GM18511 (cell line): ENCODE data around the gene TPD52L1.

ENCODE experiments used
- ATAC-seq: cut with Tn5 transposase; IDR thresholded peaks from one replicate; pipeline ENCODE4 v1.9.1; 2021; ENCODE audit warnings: mild to moderate bottlenecking, moderate library complexity; ENCODE audit not compliant: unreplicated experiment

Gene TPD52L1

DNA sequence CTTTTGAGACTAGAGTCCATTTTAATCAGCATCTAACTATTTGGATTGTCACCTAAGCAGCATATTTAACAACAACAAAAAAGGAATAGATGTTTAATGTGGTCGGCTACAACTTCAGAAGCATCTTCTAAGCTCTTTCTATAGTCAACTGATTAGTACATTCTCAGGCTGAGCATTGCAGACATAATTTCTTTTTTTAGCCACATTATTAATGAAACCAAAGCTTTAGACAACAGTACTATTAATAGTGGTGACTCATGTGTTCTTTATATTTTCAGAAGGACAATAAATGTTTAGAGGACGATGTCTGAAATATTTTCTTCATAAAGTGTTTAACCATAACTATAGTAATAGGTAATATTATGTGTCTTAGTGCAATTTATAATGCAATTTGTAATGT is 52.4 kb downstream of the TPD52L1 start:
- no peak for ATAC-seq

DNA sequence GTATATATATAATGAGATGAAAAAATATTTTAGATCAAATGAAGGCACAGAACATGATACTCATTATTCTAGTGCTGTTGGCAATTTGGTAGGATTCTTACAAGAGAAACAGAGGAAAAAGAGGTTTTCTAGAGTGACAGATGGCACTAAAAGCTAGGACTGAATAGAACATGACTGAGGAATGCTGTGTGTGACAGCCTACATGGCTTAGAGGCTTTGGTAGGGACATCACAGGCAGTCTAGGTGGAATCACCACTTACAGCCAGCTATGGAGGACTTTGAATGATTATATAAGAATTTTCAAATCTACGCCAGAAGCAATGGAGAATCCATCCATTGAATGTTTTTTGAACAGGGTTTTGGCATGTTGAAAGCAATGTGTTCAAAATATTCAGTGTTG is 52.8 kb downstream of the TPD52L1 start:
- ATAC-seq, result no peak

DNA sequence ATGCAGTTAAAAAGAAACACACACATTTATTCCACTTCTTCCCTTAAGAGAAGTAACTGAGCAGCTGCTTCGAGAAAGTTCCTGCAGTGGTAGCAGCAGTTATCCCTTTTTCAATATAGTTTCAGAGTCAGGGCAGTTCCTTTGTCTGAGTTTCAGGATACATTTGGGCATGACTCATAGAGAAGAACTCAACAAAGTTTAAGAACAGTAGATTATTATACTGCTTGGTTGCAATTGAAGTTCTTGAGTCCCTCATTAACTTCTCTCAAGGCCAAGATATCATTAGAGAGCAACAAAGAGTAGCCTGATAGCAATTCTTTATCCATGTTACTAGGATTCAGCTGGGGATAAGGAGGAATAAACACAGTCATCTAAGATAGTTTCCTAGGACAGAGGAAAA is 54.4 kb downstream of the TPD52L1 start:
- no peak for ATAC-seq

DNA sequence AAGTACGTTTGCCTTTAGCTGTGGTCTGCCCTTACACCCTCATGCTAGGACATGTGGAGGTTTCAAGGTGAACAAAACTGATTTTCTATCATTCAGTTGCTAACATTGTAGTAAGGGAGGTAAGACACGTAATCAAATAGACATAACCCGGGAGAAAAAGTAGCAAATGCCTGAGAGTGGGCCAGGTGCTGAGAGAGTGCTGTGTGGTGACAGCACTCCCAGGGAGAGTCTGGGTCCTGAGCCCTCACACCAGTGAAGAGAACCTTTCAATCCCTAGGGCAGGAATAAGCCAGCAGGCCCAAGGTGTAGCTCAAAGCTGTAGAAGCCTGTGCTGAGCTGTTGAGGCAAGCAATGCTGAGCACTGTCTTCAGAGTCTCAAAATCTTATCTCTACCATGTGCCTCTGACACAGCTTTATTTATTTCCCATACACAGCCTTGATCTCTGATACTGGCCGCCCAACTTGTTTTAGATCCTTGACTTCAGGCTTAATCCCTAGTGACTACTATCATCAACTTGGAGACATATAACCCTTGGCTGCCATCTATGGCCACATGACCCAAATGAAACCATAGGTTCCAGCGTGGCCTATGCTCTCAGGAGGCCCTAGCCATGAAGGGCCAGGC is 55.2 kb downstream of the TPD52L1 start:
- ATAC-seq, result no peak

DNA sequence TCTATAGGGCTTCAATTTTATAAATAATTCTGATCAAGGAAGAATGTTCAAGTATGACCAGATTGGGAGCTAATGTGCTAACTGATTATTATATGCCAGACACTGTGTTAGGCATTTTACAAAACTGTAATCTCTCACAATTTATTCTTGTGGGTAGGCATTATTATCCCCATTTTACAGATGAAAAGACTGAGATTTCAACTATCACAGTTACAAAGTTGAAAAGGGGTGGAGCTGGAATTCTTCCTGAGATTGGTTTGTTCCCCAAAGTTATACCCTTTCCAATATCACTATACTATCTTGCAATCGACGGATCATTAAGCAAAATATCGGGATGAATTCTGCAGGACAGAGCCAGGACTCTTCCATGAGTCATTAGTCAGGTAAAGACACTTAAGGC is 57.1 kb downstream of the TPD52L1 start:
- ATAC-seq, result no peak

DNA sequence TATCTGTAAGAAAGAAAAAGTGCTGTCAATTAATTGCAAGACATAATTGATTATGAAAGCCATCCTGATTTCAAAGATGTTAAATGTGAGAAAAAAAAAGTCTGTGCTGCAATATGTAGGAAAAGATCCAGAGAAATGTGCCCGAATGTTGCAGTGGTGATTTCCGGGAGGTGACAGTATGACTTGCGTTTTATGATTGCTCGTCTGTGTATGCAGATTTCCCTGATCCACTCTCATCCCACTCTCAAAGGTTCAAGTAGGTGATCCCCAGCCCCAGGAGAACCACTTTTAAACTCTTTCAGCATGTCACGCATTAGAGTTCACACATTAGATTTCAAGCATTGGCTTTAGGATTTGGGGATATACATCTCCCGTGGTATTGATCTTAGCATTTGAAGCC is 57.8 kb downstream of the TPD52L1 start:
- ATAC-seq, result no peak

DNA sequence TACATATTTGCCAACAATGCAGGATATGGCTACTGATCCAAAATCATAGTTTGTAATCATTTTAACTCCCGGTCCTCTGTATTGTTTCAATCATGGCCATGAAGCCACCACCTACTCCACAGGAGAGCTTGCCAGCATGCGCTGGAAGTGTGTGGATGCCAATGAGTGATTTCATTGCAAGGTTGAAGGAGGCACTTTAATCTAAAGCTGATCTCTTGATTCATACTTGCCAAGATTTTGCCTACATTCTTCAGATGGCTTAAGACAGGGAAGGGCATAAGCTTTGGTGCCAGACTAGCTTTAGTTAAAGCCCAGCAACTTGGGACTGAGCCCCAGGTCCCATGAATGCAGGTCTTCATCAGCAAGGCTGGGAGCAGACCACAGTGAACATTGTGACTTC is 58.8 kb downstream of the TPD52L1 start:
- no peak for ATAC-seq

DNA sequence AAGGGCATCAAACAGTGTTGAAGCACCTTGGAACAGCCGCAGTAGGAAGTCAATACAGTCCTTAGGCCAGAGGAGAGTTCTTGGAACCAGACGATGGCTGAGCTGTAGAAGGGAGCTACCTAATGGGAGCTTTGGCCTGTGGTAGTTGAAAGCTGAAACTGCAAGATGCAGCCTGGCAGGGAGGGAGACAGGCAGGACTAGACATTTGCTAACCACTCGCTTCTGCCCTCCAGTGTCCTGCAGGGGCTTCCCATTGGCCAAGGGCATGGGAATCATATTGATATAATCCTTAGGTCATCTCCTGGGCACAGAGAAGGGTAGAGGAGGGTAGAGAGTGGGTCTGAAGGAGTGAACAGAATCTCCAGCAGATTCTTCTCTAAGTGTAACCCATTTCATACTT is 60.4 kb downstream of the TPD52L1 start:
- ATAC-seq, result no peak

DNA sequence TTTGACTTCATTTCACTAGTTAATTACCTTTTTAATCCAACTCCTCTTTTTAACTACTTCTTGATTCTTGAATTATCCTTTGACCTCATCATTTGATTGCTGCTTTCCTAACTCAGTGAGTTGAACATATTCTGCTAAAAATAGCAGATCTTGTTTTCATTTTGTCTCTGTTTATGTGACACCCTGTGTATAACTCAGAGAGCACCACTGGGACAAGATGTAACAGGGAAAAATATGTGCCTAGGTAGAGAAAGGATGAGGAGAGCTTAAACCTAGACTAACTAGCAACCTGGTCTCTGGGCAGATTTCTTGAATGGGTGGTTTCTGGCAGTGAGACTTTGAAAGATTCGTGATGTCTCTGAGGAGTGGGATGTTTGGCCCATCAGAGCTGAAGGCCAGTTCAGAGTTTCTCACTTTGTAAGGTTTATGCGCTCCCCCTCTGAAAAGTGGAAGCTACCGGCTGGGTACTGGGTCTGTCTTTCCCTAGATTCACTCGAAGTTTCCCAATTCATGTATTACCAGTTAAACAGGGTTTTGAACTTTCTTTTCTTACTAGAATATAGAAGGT is 61.8 kb downstream of the TPD52L1 start:
- ATAC-seq, result no peak

DNA sequence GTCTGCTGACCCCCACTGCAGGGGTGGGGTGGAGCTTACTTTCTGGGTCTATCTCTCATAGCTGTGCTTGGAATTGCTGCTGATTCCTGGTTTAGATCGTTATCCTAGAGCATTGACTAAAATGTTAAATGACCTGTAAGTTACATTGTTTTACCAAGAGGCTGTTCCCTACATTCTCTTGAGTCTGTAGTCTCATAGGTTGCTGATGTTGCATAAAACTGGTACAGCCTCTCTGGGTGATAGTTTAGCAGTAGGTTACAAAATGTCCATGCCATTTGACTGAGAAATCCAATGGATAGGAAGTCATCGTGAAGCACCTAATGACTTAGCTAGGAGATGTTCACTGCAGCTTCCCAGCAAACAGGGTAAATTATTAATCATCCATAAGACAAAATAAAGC is 62.4 kb downstream of the TPD52L1 start:
- ATAC-seq, result no peak

DNA sequence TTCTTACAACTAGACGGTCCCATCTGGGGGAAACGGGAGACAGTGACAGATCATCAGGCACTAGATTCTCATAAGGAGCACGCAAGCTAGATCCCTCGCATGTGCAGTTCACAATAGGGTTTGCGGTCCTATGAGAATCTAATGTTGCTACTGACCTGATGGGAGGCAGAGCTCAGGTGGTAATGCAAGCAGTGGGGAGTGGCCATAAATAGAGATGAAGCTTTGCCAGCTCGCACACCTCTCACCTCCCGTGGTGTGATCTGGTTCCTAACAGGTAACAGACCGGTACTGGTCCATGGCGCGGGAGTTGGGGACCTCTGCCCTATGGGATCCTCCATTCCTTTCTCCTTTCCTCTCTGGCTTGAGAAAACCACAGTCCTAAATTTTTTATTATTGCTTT is 63.8 kb downstream of the TPD52L1 start:
- no peak for ATAC-seq

DNA sequence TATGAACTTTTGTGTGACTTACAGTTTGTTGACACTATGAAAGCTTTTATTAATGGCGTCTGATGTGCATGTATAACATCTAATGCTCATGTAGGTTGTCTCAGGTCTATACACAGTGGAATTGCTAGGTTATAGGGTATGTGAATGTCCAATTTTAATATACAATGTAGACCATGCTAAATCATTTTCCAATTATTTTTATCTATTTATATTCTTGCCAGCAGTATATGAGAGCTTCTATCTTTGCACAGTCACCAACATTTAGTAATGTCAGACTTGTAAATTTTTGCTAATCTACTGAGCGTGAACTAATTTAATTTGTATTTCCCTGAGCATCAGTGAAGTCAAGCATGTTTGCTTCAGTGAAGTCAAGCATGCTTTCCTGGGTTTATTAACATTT is 64.4 kb downstream of the TPD52L1 start:
- ATAC-seq, result no peak

DNA sequence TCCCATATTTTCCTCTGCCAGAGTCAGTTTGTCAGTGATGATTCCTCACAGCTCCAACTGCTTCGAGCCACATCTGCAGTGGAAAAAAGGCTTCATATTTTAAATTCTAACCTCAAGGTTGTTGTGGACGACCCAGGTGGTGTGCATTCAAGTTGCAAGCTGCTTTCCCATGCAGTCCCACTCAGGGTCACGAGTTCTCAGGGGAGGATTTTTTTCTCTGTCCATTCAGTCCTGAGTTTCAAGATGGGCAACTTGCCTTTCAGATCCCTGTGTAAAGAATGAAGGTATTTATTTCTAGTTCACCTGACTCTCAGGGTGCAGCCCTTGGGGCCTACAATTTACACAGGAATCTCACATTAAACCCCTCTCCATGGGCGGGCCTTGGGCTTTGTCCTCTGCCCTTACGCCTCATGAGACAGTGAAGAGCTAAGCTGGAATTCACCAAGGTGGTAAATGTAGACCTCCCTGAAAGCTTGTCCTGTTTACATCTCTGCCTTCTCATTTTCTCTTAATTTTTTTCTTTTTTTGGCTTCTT is 65.9 kb downstream of the TPD52L1 start:
- ATAC-seq, result no peak

DNA sequence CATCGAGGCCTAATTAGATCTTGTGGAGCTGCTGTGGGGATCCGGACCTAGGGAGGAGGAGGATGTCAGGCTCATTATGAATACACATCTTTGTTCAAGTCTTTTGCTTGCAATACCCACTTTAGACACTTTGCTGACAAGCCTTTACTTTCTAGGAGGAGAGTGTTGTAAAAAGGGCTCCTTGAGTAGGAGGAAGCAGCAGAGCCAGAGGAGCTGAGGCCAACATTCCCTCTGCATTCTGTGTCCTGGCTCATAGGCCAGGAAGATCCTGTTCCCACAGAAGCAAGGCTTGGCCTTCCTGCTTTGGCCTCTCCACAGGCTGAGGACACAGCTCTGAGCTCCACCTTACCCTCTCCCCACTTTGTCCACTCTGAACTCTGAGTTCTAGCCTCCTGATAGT is 67.1 kb downstream of the TPD52L1 start:
- ATAC-seq, result no peak

DNA sequence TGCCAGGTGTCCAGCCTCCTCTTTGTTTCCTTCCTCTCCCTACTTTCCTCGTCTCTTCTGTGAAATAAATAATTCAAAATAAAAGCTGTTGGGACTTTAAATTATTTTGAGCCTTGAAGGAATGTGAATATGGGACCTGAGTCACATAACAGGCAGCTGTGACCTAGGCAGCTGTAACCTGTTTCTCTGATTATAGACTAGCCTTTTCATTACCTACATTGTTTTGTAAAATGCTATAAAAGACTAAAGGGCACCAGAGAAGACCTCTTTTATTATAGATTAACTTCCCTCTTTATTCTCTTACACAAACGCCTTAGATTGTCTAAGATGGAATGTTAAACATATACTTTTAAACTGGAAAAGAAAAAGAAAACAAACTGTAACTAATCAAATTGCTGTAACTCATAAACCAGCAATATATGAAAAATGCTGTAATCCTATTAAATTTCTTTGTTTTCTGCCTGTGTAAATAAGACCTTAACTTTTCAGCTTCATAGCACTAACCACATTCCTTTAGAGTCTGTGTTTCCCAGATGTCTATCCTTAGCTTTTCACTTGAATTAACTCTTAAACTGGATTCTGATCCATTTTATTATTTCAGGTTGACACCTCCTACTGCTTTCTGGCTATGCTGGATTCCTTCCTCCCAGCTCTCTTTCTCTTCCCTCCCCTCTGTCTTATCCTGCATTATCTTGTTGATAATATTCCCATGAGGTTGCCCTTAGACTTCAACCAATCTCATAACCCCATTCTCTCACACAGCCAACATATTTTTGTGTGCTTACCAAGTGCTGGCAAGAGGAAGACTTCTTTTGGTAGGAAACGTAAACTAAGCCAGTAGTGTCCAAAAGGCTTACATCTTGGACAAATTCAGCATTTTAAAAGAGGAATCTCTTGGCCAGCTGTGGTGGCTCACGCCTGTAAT is 69.2 kb downstream of the TPD52L1 start:
- ATAC-seq, result no peak

DNA sequence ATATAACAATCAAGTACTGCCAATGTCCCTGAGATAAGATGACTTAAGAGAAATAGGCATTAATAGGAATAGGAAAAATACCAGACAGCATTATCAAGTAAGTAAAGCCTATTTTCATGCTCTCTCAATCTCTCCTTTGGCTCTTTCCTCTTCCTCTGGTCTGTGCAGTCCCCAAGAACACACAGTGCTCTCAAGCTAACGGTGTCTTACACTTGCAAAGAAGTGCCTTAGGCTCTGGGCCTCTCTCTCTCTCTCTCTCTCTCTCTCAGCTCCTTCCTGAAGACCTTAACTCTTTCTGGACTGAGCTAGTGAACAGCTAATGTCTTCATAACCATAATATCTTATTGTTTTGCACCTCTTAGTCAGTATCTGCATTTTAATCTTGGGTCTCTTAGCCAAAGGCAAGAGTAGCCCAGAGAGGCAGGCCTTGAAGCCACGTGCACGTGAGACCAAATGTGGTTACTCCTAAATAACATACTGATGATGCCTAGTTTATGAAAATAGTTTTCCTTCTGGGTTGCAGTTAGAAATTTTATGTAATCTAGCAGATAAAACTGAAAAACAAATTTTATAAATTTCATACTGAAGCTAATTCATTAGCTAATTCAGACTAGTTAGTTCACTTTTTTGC is 70.8 kb downstream of the TPD52L1 start:
- ATAC-seq, result no peak

DNA sequence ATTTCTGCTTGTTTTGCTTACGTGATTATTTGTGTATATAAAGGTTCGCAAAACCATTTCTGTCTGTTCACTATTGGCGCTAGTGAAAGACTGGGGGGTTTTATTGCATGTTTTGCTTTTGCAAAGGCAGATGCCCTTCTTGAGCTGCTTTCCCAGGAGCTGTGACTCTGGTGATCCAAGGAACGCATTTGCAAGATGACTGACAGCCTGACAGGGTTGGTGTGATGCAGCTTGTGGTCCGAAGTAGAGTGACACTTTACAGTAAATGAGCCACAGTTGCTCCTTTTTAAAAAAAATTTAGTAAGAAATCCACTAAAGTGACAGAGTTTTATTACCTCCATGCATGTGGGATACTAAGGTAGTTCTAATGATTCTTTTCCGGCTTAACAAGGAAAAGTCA is 73.7 kb downstream of the TPD52L1 start:
- ATAC-seq, result no peak

DNA sequence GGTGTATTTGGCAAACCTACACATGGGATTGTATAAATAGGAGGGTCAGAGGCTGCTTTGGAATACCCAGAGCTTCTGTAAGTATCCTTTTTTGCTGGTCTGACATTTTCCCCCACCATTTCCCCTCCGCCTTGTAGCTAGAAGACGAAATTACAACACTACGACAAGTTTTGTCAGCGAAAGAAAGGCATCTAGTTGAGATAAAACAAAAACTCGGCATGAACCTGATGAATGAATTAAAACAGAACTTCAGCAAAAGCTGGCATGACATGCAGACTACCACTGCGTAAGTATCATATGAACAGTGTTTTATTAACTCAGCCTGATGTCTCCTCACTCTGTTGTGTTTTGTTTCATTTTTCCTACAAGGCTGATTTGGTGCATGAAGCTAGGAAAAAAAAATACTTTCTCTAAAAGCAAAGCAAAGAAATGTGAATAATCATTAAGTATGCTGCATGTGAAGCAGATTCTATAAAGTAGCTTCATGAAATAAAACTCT is 75.5 kb downstream of the TPD52L1 start:
- no peak for ATAC-seq

DNA sequence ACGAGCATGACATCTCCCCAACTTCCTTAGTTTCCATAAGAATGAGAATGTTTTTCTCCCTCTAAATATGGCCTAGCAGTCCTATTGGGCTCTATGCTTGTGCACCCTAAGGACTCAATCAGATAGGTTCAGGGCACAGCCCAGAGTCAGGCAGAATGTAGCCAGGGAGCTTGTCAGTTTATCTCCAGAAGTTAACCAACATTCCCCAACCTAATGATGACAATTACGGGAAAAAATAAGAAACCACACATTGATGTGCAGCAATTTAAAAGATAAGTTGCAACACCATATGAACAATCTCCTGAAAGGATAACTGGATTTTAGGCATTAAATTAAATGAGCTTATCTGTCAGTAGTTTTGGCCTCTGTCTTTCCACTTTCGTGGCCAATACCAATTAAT is 77.1 kb downstream of the TPD52L1 start:
- ATAC-seq, result no peak

DNA sequence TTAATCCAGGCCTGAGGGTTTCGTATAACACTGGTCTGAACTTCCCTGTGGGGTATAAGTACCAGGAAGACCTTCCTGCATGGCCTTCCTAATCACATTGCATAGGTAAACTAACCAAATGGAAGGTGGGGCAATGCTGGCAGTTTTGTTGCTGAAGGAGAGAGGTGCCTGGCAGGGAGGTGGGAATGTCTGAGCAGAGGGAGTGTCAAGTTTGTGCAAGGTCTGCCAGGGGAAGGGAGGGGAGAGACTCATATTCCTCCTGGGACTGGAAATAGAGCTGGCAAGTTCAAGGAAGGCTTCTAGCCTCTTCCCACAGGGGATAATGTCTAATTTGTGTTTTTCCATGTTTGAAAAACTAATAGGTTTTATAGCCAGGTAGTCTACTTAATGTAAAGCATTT is 77.6 kb downstream of the TPD52L1 start:
- ATAC-seq, result no peak
